Stimulated activated CD4-positive, alpha-beta T cell treated with anti-CD3 and anti-CD28 coated beads, Interleukin-4, amount 100 ng/mL, for 4 hours (primary cell): ENCODE measurements around the gene UNC93B1.
"Not testable (repeated sequence)": the region's sequence is repeated elsewhere in the genome, so short reads cannot be mapped to it uniquely, and the experiment has no call there.

ENCODE experiments used
- DNase-seq, 2 experiments: peaks; one replicate each; pipeline ENCODE4 v3.0.0-alpha.2; 2020

UNC93B1 gene

GRCh38 chr11:67982255-67982857 is 21.5 kb downstream of the UNC93B1 start:
- DNase-seq, result not testable (repeated sequence)

- DNase-seq, result not testable (repeated sequence)
Measured at GRCh38 chr11:67981226-67981625, 22.7 kb downstream of the UNC93B1 start.

GRCh38 chr11:67978766-67979418 is 25.0 kb downstream of the UNC93B1 start:
- DNase-seq, result peak in 1 of 2 experiments; percentile 35

- DNase-seq, result not testable (repeated sequence)
Measured at GRCh38 chr11:67974746-67975145, 29.2 kb downstream of the UNC93B1 start.

- not testable (repeated sequence) for DNase-seq
Measured at GRCh38 chr11:67965830-67966348, 38.0 kb downstream of the UNC93B1 start.

- not testable (repeated sequence) for DNase-seq
Measured at GRCh38 chr11:67964746-67965145, 39.2 kb downstream of the UNC93B1 start.

- not testable (repeated sequence) for DNase-seq
Measured at GRCh38 chr11:67963879-67964278, 40.0 kb downstream of the UNC93B1 start.

- DNase-seq, result not testable (repeated sequence)
Measured at GRCh38 chr11:67963217-67963616, 40.7 kb downstream of the UNC93B1 start.

- not testable (repeated sequence) for DNase-seq
Measured at GRCh38 chr11:67956236-67956635, 47.7 kb downstream of the UNC93B1 start.

- DNase-seq, result peak; percentile 61 to 86
Measured at GRCh38 chr11:67955461-67956007, 48.4 kb downstream of the UNC93B1 start.

GRCh38 chr11:67954971-67955370 is 48.9 kb downstream of the UNC93B1 start:
- peak in 1 of 2 experiments; percentile 4 for DNase-seq

- DNase-seq, result not testable (repeated sequence)
Measured at GRCh38 chr11:67954251-67954650, 49.6 kb downstream of the UNC93B1 start.

- not testable (repeated sequence) for DNase-seq
Measured at GRCh38 chr11:67950705-67951104, 53.2 kb downstream of the UNC93B1 start.

- DNase-seq, result not testable (repeated sequence)
Measured at GRCh38 chr11:67947785-67948184, 56.1 kb downstream of the UNC93B1 start.

- not testable (repeated sequence) for DNase-seq
Measured at GRCh38 chr11:67946403-67946802, 57.5 kb downstream of the UNC93B1 start.

- DNase-seq, result not testable (repeated sequence)
Measured at GRCh38 chr11:67943406-67943805, 60.5 kb downstream of the UNC93B1 start.
